Tracheal epithelial cell (primary cell): ENCODE results near the gene KCNMB4. TPM values are rescaled to one million over a fixed set of nuclear protein-coding genes. Genes with fewer than 3 reads are reported as not detected.

Source experiments
- total RNA-seq: library from RNA; depleted of rRNA; stranded (reverse); fragments of >200 nt; gene quantifications from 2 replicates; pipeline ENCODE4 v1.2.1, GENCODE V29; 2014

The KCNMB4 gene
- total RNA-seq, result 1.5 and 1.9 TPM in 2 replicates

GRCh38 chr12:70365648-70366518 is at the start of gene KCNMB4:
Gene KCNMB4, plus strand, starts transcription at chr12:70366290. Its CDS starts 445 bp downstream, at chr12:70366735.

Other genes starting within 250 kb of the KCNMB4 start
- 107 and 115 TPM in 2 replicates for gene CNOT2, start 122.9 kb upstream of the KCNMB4 start, total RNA-seq